ENCODE data around the gene MRPS21. TPM values are rescaled to one million over a fixed set of nuclear protein-coding genes. Genes with fewer than 3 reads are reported as not detected.

The MRPS21 gene
- total and polyA plus RNA-seq, 2 of the 8 experiments (the other 6 are each of a cell fraction or from before 2014, with no cell fraction given): 81.9 to 99.8 TPM

GRCh38 chr1:150263549-150263948 lies 30.1 kb upstream of the MRPS21 start:
- no peak for FAIRE-seq
- Histone ChIP-seq H3K9me3 (ENCODE audit: insufficient read depth in 2 of 2, low read depth in 1 of 2, low read length in 1 of 2) (no peaks in the 10 kb centered on the region), H2AFZ (ENCODE audit: low read length) (no peak overlapping the region), H2BK12ac (ENCODE audit: low read depth, low read length) (no peak overlapping the region), H3K79me1 (ENCODE audit: low read depth, low read length) (peaks cover 16% of the 10 kb centered on the region; the same call in 1 of the 2 replicates), H3K36me3 (ENCODE audit: control insufficient read depth in 2 of 4, insufficient read depth in 4 of 4, low read length in 3 of 4) (peaks cover 24 to 60% (median 48%) of the 10 kb centered on the region in 4 experiments), H3K23ac (ENCODE audit: insufficient read length) (no peak overlapping the region), H2AK5ac (ENCODE audit: low read depth, low read length) (no peak overlapping the region), H3K79me2 (ENCODE audit: control insufficient read depth in 1 of 2, insufficient read depth in 2 of 2, low read length in 2 of 2) (peaks cover 11 to 35% of the 10 kb centered on the region in 2 experiments), H4K8ac (ENCODE audit: extremely low read depth, insufficient read depth, low read length) (no peak overlapping the region), H3K56ac (replicated peaks; ENCODE audit: insufficient read length, low read depth, low read length) (no peak overlapping the region), H2BK20ac (ENCODE audit: low read length) (no peak overlapping the region), H3K9ac (replicated peaks in 1 of 4; ENCODE audit: extremely low read depth in 1 of 4, low read depth in 3 of 4, low read length in 3 of 4) (no peak overlapping the region), H3K4ac (replicated peaks; ENCODE audit: insufficient read length, low read depth, low read length) (no peak overlapping the region), H3K4me3 (ENCODE audit: extremely low read depth in 1 of 4, insufficient read depth in 2 of 4, low read depth in 3 of 4, low read length in 4 of 4) (no peak overlapping the region), H3K27me3 (replicated peaks in 1 of 4; ENCODE audit: control insufficient read depth in 3 of 4, extremely low read depth in 1 of 4, insufficient read depth in 3 of 4, low read length in 3 of 4) (no peaks in the 10 kb centered on the region), H4K91ac (replicated peaks; ENCODE audit: insufficient read length, low read length) (no peak overlapping the region), H4K5ac (ENCODE audit: insufficient read length, low read depth, low read length) (no peak overlapping the region), H2BK15ac (ENCODE audit: low read length) (no peak overlapping the region), H3K23me2 (ENCODE audit: low read depth, low read length) (peaks cover 22% of the 10 kb centered on the region), H2BK5ac (ENCODE audit: low read depth, low read length) (no peak overlapping the region), H3K4me2 (ENCODE audit: insufficient read depth in 1 of 2, low read depth in 2 of 2, low read length in 2 of 2) (no peak overlapping the region), H4K20me1 (replicated peaks in 1 of 2; ENCODE audit: control insufficient read depth in 1 of 2, insufficient read depth in 2 of 2, low read length in 2 of 2) (peaks cover 3 to 4% of the 10 kb centered on the region in 2 experiments), H2BK120ac (replicated peaks; ENCODE audit: low read depth, low read length) (no peak overlapping the region), H3K18ac (ENCODE audit: extremely low read depth, low read length) (no peak overlapping the region), H3K27ac (ENCODE audit: low read depth, low read length) (no peak overlapping the region), H3K14ac (ENCODE audit: insufficient read length) (no peak overlapping the region), H3K4me1 (replicated peaks in 1 of 4; ENCODE audit: control insufficient read depth in 3 of 4, insufficient read depth in 4 of 4, low read length in 3 of 4) (peaks cover 4 to 15% (median 11%) of the 10 kb centered on the region in 4 experiments; a peak in 6 of 7 replicates)
- no peak for TF ChIP-seq CBX8 (IDR thresholded peaks at IDR 0.05; ENCODE audit: borderline replicate concordance, low read depth, low read length)
- no peak for TF ChIP-seq ATF3 (IDR thresholded peaks at IDR 0.05; ENCODE audit: insufficient read depth, low read depth, low read length)
- no peak for TF ChIP-seq SP4 (IDR thresholded peaks at IDR 0.05; ENCODE audit: low read length)
- no peak for TF ChIP-seq HDAC2 (IDR thresholded peaks at IDR 0.05; ENCODE audit: borderline replicate concordance in 1 of 2, low read depth in 2 of 2, low read length in 2 of 2)
- no peak for TF ChIP-seq TBP (IDR thresholded peaks at IDR 0.05; ENCODE audit: low read depth, low read length)
- TF ChIP-seq ZNF274 (IDR thresholded peaks at IDR 0.05; ENCODE audit: borderline replicate concordance, extremely low read depth, low read length): no peak
- TF ChIP-seq POU5F1 (IDR thresholded peaks at IDR 0.05; ENCODE audit: low read depth, low read length): no peak
- TF ChIP-seq SP1 (IDR thresholded peaks at IDR 0.05; ENCODE audit: low read depth, low read length): no peak
- WGBS, 2 experiments (ENCODE audit: extremely low coverage in 1 of 2, insufficient coverage in 1 of 2, insufficient read length in 1 of 2, insufficient replicate concordance in 2 of 2, low coverage in 1 of 2, low lambda C conversion rate in 2 of 2, missing lambda C conversion rate in 1 of 2): 90% methylated on average over 4 of the region's 6 CpGs; no CpG with 5 or more reads in 1 of the 2 experiments
- ChIA-PET CTCF (ENCODE audit: partially characterized antibody) (interaction anchor here (1.1 to 17.5 kb wide), 3 partner anchors 9 to 53 kb away, joined by 3 to 326 read pairs (median 8); partner anchors contain the start of genes APH1A, C1orf54 and CIART), POLR2A (ENCODE audit: partially characterized antibody) (interaction anchor here (0.9 to 19.4 kb wide), 6 partner anchors 11 to 101 kb away, joined by 3 to 535 read pairs (median 4); partner anchors contain the start of genes APH1A, C1orf54 and CIART)
- no peak for DNase-seq (ENCODE audit: low read depth in 1 of 2, low spot score in 2 of 2)

Data from H1 (cell line).